Activated T-cell treated with anti-CD3 and anti-CD28 coated beads for 1 hour (primary cell): ENCODE measurements around the gene VPS16.

Experiments
- DNase-seq: peaks from one replicate; pipeline ENCODE4 v3.0.0-alpha.2; 2020; ENCODE audit warnings: low read depth

Gene VPS16

DNA sequence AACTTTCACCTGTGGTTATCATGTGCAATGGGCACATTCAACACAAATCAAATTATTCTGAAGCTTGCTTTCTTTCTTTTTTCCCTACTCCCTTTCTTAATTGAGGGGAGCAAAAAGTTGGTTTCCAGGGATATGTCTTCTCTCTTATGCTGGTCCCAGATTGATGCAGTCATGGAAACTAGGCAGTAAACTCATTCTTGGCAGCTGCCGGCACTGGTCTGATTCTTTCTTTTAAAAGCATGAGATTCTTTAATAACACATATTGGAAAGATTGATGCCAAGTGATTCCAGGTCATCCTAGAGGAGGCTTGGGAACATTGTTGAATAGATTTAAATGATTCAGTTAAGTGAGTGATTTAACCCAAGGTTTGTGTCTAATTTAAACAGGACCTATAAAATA lies 61.7 kb downstream of the VPS16 start:
- no peak for DNase-seq

DNA sequence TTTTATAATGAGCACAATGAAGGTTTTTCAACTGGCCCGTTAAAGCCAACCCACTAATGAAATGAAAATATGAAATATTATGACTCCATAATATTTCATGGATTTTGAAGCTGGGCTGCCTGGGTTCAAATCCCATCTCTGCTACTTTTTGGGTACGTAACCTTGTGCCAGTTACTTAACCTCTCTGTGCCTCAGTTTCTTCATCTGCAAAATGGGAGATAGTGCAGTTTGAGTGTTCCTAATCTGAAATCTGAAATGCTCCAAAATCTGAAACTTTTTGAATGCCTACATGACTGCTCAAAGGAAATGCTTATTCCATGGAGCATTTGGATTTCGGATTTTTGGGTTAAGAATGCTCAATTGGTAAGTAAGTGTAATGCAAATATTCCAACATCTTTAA lies 62.3 kb downstream of the VPS16 start:
- DNase-seq = no peak

DNA sequence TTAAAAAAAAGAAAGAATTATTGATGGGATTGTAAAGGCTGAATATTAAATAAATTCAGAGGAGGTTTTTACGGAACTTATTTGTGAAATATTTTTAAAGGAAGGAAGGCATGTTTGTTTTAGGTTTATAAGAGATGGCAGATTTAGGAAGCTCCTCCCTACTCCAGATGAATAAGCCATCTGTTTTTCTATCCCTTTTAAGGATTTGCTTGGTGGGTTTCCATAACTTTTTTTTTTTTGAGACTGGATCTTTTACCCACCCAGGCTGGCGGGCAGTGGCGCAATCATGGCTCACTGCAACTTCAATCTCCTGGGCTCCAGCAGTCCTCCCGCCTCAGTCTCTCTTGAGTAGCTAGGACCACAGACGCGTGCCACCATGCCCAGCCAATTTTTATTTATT lies 63.1 kb downstream of the VPS16 start:
- DNase-seq = no peak

DNA sequence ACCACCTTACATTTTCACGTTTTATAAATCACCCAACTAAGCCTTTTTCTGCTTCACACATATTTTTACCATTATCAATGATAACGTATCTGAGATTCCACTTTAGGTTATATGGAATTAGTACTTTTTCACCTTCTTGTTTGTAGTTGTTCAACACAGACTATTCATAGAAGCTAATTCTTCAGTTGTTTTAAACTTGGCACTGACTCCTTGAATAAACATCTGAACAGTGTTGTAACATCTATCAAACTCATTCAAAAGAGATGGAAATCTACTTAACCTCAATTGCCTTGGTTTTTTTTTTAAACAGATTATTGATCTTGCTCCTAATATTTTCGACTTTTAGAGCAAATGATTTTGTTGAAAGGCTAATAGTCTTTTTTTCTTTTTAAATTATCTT lies 67.0 kb downstream of the VPS16 start:
- DNase-seq = no peak

DNA sequence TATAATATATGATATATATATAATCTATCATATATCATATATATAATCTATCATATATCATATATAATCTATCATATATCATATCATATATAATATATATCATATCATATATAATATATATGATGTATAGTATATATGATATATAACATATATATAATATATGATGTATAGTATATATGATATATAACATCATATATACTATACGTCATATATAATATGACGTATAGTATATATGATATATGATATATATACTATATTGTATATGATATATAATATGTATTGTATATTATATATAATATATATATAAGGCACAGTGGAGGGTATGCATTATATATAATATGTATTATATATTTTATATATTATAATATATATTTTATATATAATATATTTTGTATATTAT lies 69.4 kb downstream of the VPS16 start:
- DNase-seq = no peak

DNA sequence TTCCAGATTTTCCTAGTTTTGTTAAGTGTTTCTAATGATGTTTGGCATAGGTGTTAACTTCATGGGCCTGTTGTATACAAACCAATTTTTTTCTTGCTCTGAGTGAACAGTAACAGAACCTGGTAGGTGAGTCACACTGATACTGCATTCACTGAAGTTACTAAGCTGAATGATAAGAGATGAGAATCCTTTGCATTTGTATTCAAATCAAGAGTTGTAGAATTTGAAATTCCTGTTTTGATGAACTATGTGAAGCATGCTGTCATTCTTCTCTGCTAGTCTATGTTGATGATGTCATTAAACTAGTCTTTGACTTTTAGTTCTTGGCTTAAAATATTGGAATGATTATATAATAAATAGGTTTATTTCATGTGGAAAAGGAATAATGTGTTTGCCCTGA lies 70.7 kb downstream of the VPS16 start:
- no peak for DNase-seq

DNA sequence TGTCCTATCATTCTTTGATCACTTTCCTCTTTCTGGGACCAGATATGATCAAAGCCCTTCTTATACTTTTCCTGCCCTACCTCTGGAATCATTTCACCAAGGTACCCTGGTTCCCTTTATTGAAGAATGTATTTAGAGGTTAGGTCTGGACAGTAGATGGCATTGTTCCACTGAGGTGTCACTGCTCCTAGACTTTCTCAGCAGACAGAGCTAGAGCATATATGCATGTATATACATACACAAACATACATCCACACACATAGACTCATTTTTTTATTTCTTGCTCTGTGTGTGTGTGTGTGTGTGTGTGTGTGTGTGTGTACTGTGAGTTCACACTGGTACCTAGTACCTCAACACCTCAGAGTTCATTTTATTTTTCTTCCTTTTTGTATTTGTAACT lies 73.6 kb downstream of the VPS16 start:
- no peak for DNase-seq
